GDM1 (cell line): ENCODE data around the gene CTNNBL1.

Experiments
- DNase-seq: peaks from one replicate; lab custom pipeline; 2025; lab: John Stamatoyannopoulos, UW

Gene CTNNBL1

DNA sequence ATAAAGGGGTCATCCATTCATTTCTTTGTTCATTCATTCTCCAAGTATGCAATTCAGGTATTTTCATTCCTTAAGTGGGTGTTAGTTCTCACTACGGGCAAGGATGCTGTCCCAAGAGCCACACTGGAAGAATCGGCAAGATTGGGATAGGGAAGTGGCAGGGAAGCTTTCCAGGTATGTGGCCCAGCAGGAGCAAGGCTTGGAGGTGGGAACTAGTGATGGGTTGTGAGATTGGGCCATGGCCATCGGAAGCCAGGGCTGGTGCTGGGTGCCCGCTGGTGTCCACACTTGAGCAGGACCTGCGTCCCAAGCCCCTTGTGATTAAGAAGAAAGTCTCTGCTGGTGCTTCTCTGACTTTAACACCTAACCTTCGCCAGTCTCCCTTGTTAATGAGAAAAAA is 224.2 kb downstream of the CTNNBL1 start:
- DNase-seq, result no peak

DNA sequence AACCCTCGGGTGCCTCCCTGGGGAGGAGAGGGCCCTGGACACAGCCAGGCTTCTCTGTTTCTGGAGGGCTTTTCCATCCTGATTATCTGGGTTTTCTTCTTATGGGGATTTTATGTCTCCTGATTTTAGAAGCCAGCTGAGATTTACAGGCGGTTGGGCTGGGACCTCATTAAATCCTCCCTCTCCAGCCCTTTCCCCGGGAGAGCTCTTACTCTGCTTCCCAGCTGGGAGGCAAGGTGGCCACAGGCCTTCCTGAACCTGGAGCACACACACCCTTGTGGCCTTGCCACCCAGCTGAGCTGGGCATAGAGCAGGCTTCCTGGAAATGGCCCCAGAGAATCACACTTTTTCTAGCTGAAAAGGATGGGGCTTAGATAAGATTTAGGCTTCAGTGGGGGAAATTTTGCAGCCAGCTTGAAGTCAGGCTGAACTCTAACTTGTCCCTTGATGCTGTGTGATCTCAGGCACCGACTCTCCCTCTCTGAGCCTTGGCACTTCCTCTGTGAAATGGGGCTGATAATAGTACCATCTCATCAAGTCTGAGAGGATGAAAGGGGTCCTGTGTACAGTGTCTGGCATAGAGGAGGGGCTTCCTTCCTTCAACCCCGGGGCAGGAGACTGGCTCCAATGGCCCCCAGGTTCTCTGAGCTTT is 225.7 kb downstream of the CTNNBL1 start:
- no peak for DNase-seq

DNA sequence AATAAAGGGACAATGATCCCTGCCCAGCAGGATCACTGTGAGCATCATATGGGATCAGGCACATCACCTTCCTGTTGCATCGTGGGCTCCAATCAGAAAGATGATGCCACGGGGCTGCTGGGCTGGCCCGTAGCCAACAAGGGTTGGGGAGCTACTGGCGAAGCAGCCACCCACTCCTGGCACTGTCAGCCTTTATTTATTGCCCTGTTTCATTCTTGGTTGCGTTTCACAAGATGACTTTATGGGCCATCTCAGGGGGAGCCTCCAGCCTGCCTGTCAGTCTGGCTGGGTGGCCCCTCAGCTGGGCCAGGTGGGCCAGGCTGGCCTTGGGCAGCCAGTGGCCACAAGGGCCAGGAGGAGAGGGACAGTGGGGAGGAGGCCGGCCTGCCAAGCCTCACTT is 226.4 kb downstream of the CTNNBL1 start:
- no peak for DNase-seq

DNA sequence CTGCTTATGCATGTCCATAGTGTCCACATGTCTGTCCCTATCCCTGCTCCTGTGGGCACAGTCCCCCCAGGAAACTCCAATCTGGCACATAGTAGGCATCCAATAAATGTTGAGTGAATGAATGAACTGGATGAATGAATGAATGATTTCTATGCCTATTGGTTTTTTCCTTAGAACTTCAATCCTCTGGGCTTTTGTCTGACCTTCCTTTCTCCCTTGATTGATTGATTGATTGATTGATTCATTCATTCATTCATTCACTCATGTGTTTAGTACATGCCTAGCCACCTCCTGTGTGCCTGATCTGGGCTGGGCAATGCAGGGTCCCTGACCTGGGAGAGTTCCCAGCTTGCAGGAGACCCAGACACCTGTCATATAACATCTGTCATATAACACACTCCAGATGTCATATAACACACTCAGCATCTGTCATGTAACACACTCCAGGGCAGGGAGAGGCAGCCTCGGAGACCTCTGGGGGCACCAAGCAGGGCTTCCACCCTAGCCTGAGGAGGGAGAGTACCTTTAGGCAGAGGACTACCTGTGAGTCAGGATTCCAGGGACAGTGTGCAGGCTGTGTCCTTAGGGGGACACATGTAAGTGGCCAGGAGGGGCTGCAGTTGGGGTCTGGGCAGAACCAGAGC is 227.0 kb downstream of the CTNNBL1 start:
- DNase-seq, result no peak

DNA sequence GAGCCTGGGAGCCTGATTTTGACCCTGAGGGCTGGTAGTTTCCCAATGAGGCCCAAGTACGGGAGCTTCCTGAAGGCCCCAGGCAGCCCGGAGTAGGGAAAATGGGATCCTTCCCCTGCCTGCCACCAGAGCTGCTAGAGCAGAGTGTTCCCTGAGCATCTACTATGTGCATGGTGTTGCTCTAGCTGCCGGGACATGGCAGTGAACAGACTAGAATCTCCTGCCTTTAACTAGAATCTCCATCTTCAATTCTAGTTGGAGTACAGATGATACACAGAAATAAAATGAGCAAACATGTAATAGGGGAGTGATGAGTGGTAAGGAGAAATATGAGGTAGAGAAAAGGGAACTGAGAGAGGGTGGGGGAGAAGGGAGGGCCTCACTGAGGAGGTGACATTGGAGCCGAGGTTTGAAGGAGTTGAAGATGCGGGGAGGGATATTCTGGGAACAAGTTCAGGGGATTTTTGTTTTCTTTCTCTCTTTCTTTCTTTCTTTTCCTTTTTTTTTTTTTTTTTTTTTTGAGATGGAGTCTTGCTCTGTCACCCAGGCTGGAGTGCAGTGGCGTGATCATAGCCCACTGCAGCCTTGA is 227.6 kb downstream of the CTNNBL1 start:
- DNase-seq, result no peak
